Measurements from ENCODE around the gene RPRD1B. TPM values are rescaled to one million over a fixed set of nuclear protein-coding genes. Genes with fewer than 3 reads are reported as not detected.
A peak's percentile ranks its signal among the peaks of the same experiment; 100 is the strongest.

The RPRD1B gene
- total and polyA plus RNA-seq, 2 of the 4 experiments (the other 2 are of a cell fraction) = 8.4 to 9.9 TPM

DNA sequence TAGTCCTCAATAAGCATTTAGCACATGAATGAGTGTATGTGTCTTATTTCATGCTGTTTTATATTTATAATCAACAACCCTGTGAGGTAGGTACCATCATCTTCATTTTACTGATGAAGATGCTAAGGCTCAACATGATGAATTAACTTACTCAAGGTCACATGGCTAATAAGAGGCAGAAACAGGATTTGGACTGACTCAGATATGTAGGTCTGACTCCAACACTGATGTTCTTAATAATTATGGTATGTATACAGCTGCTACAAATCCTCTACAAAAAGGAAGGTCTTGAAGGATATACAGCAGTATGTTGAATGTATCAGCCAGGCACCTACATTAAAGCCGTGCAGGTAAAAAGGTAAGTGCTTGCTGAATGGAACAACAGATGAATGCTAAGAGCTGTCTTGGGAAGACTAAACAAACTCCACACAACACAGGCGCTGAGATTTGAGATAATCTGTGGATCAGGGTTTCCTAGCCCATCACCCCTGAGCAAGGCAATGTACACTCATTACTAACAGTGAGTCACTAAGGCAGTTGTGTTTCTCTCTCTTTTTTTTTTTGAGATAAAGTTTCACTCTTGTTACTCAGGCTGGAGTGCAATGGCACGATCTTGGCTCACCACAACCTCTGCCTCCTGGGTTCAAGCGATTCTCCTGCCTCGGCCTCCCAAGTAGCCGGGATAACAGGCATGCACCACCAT is 32.2 kb upstream of the RPRD1B start:
- Histone ChIP-seq H3K4me1 (ENCODE audit: control insufficient read depth, insufficient read depth, low read length) (peaks cover 18% of the 10 kb centered on the region), H3K36me3 (ENCODE audit: control insufficient read depth, insufficient read depth, low read length) (peaks cover 25% of the 10 kb centered on the region), H2BK15ac (ENCODE audit: low read depth, low read length) (no peak overlapping the region), H2AFZ (replicated peaks; ENCODE audit: low read length, poor library complexity) (no peak overlapping the region), H4K8ac (ENCODE audit: low read depth in 2 of 2, low read length in 2 of 2) (no peak overlapping the region; a peak in 1 of 4 replicates), H4K5ac (ENCODE audit: low read depth, low read length) (peak overlapping the region; percentile 28; the same call in 1 of the 2 replicates), H3K9me1 (ENCODE audit: insufficient read depth, low read length) (peaks cover 20% of the 10 kb centered on the region), H3K23ac (ENCODE audit: low read depth, low read length) (peak overlapping the region; percentile 61; the same call in 1 of the 2 replicates), H3K56ac (ENCODE audit: extremely low read depth, insufficient read depth, low read length) (no peak overlapping the region; the same call in 1 of the 2 replicates), H2AK5ac (ENCODE audit: low read depth, low read length) (peak overlapping the region; percentile 6; the same call in 1 of the 2 replicates), H3K4me3 (ENCODE audit: insufficient read depth, low read depth, low read length) (no peak overlapping the region), H2BK5ac (ENCODE audit: low read depth, low read length, poor library complexity, severe bottlenecking) (peak overlapping the region; percentile 86), H4K20me1 (ENCODE audit: insufficient read depth, low read length) (peaks cover 15% of the 10 kb centered on the region), H3K4me2 (ENCODE audit: low read depth, low read length) (peak overlapping the region; percentile 90), H3K27ac (ENCODE audit: insufficient read depth, low read length) (peak overlapping the region; percentile 77; the same call in 1 of the 2 replicates), H3K9ac (ENCODE audit: low read depth, low read length) (no peak overlapping the region), H3K14ac (replicated peaks; ENCODE audit: low read depth, low read length) (peak overlapping the region; percentile 34; the same call in 1 of the 2 replicates), H4K91ac (ENCODE audit: insufficient read depth, low read depth, low read length) (no peak overlapping the region), H2BK120ac (ENCODE audit: low read depth, low read length) (peak overlapping the region; percentile 50; the same call in 1 of the 2 replicates), H2BK20ac (ENCODE audit: low read depth, low read length) (peak overlapping the region; percentile 12; the same call in 1 of the 2 replicates), H3K27me3 (ENCODE audit: control insufficient read depth, insufficient read depth, low read length) (no peaks in the 10 kb centered on the region), H3K4ac (ENCODE audit: low read depth, low read length) (peak overlapping the region; percentile 26; the same call in 1 of the 2 replicates), H3K18ac (ENCODE audit: low read depth, low read length) (peak overlapping the region; percentile 45), H3K79me1 (ENCODE audit: low read depth in 1 of 2, low read length in 2 of 2) (peaks cover 13 to 28% of the 10 kb centered on the region in 2 experiments), H2AK9ac (replicated peaks; ENCODE audit: low read depth, low read length, poor library complexity) (no peak overlapping the region), H3K9me3 (ENCODE audit: control insufficient read depth, insufficient read depth, low read length) (no peaks in the 10 kb centered on the region)
- ATAC-seq (ENCODE audit: low read depth) (peak; percentile 94), DNase-seq (peak; percentile 91)
- no TSS peak for BruUV-seq (replicated peaks)
- 40% methylated on average over 1 of the region's 6 CpGs; no CpG with 5 or more reads in 1 of the 2 experiments for WGBS, 2 experiments (ENCODE audit: extremely low coverage in 2 of 2, insufficient read length in 1 of 2)
- ChIA-PET CTCF (no interaction called here), POLR2A (ENCODE audit: unreplicated experiment) (interaction anchor here (0.6 kb wide), 1 partner anchor 159 kb away, joined by 3 read pairs; no protein-coding TSS in a partner anchor)
- in situ Hi-C loops (cut with MboI; ENCODE audit: low sequenced_read_pairs) (no loop called here), intact Hi-C loops (cut with micrococcal nuclease) (no loop called here), dilution Hi-C loops (cut with HindIII; ENCODE audit: low sequenced_read_pairs, unreplicated experiment) (no loop called here)
- TF ChIP-seq RCOR1 (IDR thresholded peaks at IDR 0.05; ENCODE audit: insufficient replicate concordance, low read length) (peak; percentile 72), MAZ (IDR thresholded peaks at IDR 0.05; ENCODE audit: borderline replicate concordance, low read depth, low read length) (no peak), MXI1 (IDR thresholded peaks at IDR 0.05; ENCODE audit: borderline replicate concordance, low read depth, low read length) (no peak), RFX5 (IDR thresholded peaks at IDR 0.05; ENCODE audit: low read depth, low read length) (no peak), SMC3 (IDR thresholded peaks at IDR 0.05; ENCODE audit: low read depth, low read length) (no peak), CHD1 (IDR thresholded peaks at IDR 0.05; ENCODE audit: low read depth, low read length) (no peak), BHLHE40 (IDR thresholded peaks at IDR 0.05; ENCODE audit: low read depth, low read length) (peak; percentile 45), RAD21 (IDR thresholded peaks at IDR 0.05; ENCODE audit: low read length) (no peak), FOS (IDR thresholded peaks at IDR 0.05; ENCODE audit: low read depth, low read length) (peak; percentile 90), POLR2A (IDR thresholded peaks at IDR 0.05; ENCODE audit: low read depth, low read length) (no peak), MAFK (IDR thresholded peaks at IDR 0.05; ENCODE audit: low read depth, low read length) (no peak)
- TF ChIP-seq, protein P1, sequence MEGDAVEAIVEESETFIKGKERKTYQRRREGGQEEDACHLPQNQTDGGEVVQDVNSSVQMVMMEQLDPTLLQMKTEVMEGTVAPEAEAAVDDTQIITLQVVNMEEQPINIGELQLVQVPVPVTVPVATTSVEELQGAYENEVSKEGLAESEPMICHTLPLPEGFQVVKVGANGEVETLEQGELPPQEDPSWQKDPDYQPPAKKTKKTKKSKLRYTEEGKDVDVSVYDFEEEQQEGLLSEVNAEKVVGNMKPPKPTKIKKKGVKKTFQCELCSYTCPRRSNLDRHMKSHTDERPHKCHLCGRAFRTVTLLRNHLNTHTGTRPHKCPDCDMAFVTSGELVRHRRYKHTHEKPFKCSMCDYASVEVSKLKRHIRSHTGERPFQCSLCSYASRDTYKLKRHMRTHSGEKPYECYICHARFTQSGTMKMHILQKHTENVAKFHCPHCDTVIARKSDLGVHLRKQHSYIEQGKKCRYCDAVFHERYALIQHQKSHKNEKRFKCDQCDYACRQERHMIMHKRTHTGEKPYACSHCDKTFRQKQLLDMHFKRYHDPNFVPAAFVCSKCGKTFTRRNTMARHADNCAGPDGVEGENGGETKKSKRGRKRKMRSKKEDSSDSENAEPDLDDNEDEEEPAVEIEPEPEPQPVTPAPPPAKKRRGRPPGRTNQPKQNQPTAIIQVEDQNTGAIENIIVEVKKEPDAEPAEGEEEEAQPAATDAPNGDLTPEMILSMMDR (conservative IDR thresholded peaks at IDR 0.05; ENCODE audit: low read depth, low read length) = no peak
- TF ChIP-seq, protein P2, sequence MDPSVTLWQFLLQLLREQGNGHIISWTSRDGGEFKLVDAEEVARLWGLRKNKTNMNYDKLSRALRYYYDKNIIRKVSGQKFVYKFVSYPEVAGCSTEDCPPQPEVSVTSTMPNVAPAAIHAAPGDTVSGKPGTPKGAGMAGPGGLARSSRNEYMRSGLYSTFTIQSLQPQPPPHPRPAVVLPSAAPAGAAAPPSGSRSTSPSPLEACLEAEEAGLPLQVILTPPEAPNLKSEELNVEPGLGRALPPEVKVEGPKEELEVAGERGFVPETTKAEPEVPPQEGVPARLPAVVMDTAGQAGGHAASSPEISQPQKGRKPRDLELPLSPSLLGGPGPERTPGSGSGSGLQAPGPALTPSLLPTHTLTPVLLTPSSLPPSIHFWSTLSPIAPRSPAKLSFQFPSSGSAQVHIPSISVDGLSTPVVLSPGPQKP (IDR thresholded peaks at IDR 0.05; ENCODE audit: borderline replicate concordance, low read depth, low read length) = no peak
- TF ChIP-seq, protein P3, sequence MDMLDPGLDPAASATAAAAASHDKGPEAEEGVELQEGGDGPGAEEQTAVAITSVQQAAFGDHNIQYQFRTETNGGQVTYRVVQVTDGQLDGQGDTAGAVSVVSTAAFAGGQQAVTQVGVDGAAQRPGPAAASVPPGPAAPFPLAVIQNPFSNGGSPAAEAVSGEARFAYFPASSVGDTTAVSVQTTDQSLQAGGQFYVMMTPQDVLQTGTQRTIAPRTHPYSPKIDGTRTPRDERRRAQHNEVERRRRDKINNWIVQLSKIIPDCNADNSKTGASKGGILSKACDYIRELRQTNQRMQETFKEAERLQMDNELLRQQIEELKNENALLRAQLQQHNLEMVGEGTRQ (IDR thresholded peaks at IDR 0.05; ENCODE audit: low read depth, low read length) = peak; percentile 69

All from IMR-90 (cell line).